ENCODE measurements around the gene SLC29A4. TPM values are rescaled to one million over a fixed set of nuclear protein-coding genes. Genes with fewer than 3 reads are reported as not detected.
"Not testable (repeated sequence)": the region's sequence is repeated elsewhere in the genome, so short reads cannot be mapped to it uniquely, and the experiment has no call there.

The SLC29A4 gene
- total RNA-seq, 3 donors from 2014 or later = 5.4 to 7.4 (median 5.5) TPM

GRCh38 chr7:5265320-5266190 is 17.2 kb upstream of the SLC29A4 start:
- H3K4me1 ChIP-seq (ENCODE audit: low read depth) = no peaks in the 10 kb centered on the region
- intact Hi-C loops (cut with DNase I, micrococcal nuclease) = no loop called here
- H3K36me3 ChIP-seq (ENCODE audit: low read depth) = no peaks in the 10 kb centered on the region
- H3K4me3 ChIP-seq = no peak overlapping the region
- TF ChIP-seq CTCF (IDR thresholded peaks at IDR 0.05) = no peak
- no peak for DNase-seq
- no peaks in the 10 kb centered on the region for H3K9me3 ChIP-seq
- no peak for ATAC-seq

- intact Hi-C loops (cut with DNase I, micrococcal nuclease) = no loop called here
- ATAC-seq (no peak), DNase-seq (no peak)
- no peak overlapping the region for H3K4me3 ChIP-seq
- TF ChIP-seq CTCF (IDR thresholded peaks at IDR 0.05) = no peak
- H3K4me1 ChIP-seq (ENCODE audit: low read depth) = no peaks in the 10 kb centered on the region
- H3K9me3 ChIP-seq = no peaks in the 10 kb centered on the region
- H3K36me3 ChIP-seq (ENCODE audit: low read depth) = no peaks in the 10 kb centered on the region
These were observed 16.3 kb upstream of the SLC29A4 start for GRCh38 chr7:5266191-5267028.

GRCh38 chr7:5267829-5268228 is 14.9 kb upstream of the SLC29A4 start:
- H3K36me3 ChIP-seq (ENCODE audit: low read depth); H3K4me1 ChIP-seq (ENCODE audit: low read depth); DNase-seq; ATAC-seq; intact Hi-C loops (cut with DNase I, micrococcal nuclease); H3K9me3 ChIP-seq; H3K4me3 ChIP-seq: not testable (repeated sequence)

GRCh38 chr7:5269992-5270657 is 12.6 kb upstream of the SLC29A4 start:
- H3K4me3 ChIP-seq; H3K9me3 ChIP-seq; H3K36me3 ChIP-seq (ENCODE audit: low read depth); intact Hi-C loops (cut with DNase I, micrococcal nuclease); H3K4me1 ChIP-seq (ENCODE audit: low read depth): not testable (repeated sequence)
- ATAC-seq (peak; percentile 73), DNase-seq (peak in 1 of 3 donors; percentile 51)

- ATAC-seq (no peak), DNase-seq (no peak)
- Histone ChIP-seq H3K4me1 (ENCODE audit: low read depth) (no peaks in the 10 kb centered on the region), H3K9me3 (no peaks in the 10 kb centered on the region), H3K36me3 (ENCODE audit: low read depth) (no peaks in the 10 kb centered on the region), H3K4me3 (no peak overlapping the region)
- TF ChIP-seq CTCF (IDR thresholded peaks at IDR 0.05) = no peak
- intact Hi-C loops (cut with DNase I, micrococcal nuclease) = no loop called here
These were observed 12.0 kb upstream of the SLC29A4 start for GRCh38 chr7:5270788-5271187.

GRCh38 chr7:5273831-5274405 is 8.8 kb upstream of the SLC29A4 start:
- DNase-seq (peak in 2 of 3 donors; percentile 33 to 77), ATAC-seq (peak; percentile 73)
- H3K9me3 ChIP-seq; H3K4me3 ChIP-seq; H3K4me1 ChIP-seq (ENCODE audit: low read depth); intact Hi-C loops (cut with DNase I, micrococcal nuclease); H3K36me3 ChIP-seq (ENCODE audit: low read depth): not testable (repeated sequence)

All from mucosa of descending colon (tissue), 3 donors.